DMS114 treated with DMSO at 0.1 percent for 48 hours (cell line): Measurements from ENCODE around the gene SLC6A20.
"Not testable (repeated sequence)": the region's sequence is repeated elsewhere in the genome, so short reads cannot be mapped to it uniquely, and the experiment has no call there.

Experiments used
- DNase-seq: peaks from one replicate; lab custom pipeline; 2025; ENCODE audit not compliant: unreplicated experiment; lab: John Stamatoyannopoulos, UW

The SLC6A20 gene

DNA sequence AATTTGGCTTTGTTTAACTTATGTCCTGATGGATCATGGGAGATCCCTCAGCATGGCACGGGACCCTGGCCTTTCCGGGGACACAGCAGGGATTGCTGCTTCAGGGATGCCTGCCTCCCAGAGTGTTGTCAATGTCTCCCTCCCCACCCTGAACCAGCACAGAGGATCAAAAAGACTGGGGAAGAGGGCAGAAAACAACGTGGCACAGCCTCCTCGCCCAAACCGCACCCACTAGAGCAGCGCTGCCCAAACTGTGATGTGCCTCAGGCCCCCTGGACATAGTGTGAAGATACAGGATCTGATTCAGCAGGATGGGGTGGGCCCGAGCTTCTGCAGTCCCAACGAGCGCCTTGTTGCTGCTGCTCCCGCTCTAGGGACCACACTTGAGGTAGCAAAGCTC is 34.5 kb downstream of the SLC6A20 start:
- no peak for DNase-seq

DNA sequence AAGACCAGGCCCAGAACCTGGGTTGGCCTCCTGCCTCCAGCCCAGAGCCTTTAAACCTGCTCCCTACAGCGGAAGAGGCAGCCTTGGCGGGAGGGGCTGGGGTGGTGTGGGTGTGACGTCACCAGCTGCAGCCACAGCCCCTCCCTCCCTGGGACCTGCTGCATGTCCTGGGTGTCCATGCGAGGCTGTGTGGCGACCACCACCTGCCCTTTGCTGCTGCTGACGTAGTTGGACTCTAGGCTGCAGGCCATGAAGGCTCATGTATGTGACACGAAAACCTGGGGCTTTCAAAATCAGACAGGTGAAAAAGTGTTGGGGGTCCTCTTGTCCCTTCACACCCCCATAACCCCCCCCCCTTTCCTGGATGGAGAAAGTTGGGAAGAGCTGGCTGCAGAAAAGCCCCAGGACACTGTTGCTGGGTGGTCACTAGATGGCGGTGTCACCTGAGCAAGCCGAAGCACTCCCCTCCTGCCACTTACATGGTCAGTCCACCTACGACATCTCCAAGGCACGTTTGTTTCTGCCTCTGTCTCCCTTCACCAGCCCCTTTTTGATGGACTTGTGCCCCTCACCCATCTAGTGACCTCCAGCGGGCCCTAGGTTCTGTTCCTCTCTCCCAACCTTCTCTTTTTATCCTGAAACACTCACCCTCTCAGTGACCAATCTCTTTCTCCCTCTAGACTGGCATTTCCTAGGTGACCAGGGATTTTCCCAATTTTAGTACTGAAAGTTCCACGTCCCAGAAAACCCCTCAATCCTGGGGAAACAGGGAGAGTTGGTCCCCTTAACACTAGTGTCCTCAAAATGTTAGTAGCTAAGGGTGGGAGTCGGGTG is 35.2 kb downstream of the SLC6A20 start:
- DNase-seq, result peak; percentile 46

DNA sequence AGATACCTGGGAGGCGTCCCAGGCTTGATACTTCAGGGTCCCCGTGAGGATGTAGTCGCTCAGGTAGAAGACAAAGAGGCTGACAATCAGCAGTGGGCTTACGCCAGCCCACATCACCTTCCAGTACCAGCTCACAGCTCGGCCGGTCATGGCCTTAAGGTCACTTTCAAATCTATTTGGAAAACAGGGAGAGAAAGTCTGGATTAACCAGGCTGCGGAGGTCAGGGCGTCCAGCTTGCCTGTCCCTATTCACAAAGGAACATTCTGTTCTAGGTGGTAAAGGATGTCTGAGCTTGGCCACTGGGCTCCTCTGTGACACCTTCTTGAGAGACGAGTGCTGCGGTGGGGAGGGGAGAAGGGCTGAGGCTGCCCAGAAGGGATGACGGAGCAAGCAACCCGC is 36.5 kb downstream of the SLC6A20 start:
- DNase-seq, result no peak

DNA sequence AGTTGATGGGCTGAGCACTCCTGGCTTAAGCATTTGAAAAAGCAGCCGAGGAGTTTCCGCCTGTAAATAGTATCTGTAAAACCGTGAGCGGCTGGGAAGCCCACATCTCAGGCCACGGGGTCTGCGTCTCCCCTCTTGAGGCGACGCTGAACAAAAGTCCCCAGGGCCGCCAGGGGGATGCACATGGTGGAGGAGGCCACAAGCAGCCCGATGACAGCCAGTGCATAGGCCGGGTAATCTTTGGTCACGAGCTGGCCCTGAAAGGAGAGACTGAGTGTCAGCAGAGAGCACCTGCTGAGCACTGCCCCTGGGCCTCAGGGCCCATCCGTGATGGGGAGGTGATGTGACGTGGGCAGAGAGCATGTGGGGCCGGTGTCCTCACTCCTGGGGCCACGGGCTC is 37.5 kb downstream of the SLC6A20 start:
- DNase-seq, result no peak

DNA sequence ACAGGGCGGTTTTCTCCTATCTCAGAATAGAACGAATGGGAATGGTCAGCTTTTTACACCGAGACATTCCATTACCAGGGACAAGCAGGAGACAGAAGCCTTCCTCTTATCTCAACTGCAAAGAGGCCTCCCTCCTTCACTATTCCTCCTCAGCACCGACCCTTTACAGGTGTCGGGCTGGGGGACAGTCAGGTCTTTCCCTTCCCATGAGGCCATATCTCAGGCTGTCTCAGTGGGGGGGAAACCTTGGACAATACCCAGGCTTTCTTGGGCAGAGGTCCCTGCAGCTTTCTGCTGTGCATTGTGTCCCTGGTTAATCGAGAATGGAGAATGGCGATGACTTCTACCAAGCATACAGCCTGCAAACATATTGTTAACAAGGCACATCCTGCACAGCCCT is 39.2 kb downstream of the SLC6A20 start:
- not testable (repeated sequence) for DNase-seq

DNA sequence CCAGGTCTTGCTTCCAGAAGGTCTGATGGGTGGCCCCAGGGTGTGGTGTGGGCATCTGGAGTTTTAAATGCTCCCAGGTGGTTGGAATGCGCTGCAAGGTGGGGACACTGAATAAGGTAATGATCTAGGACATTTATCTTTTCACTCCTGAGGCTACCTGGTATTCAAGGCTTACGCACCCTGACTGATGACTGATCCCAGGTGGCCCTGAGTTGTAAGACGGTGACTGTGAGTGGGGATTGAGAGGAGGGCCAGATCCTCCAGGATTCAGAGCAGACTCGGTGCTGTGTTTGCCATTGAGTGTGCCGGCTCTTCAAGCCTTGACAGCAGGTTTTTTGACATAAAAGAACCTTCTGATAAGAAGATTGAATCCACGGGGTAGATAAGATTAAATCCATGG is 40.3 kb downstream of the SLC6A20 start:
- no peak for DNase-seq

DNA sequence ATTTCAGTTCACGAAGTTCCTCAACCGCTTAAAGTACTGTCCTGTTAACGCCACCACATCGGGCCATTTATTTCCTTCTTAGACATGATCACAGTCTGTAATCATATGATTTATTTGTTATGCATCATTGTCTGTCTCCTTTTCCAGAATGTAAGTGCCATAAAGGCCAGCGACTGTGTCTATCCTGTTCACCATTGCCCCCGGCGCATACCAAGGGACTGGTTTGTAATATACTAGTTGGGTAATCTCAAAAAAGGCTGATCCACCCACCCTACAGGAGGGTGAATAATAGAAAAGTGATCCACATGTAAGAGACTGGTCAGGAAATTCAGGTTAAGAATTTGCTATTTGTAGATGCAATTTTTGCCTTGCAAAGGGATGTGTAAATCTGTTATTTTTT is 41.9 kb downstream of the SLC6A20 start:
- DNase-seq, result no peak

DNA sequence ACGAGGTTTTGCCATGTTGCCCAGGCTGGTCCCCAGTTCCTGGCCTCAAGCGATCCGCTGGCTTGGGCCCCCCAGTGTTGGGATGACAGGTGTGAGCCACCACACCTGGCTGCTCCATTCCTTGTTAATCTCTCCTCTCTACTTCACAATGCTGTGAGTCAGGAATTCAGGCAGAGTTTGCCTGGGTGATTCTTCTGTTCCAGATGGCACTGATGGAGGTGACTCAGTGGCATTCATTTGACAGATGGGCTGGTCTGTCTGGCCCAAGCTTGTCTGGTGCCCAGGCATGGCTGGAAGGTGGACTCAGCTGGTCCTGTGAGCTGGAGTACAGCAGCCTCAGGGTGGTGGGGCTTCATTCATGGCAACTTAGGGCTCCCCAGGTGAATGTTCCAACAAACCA is 43.2 kb downstream of the SLC6A20 start:
- DNase-seq, result no peak

DNA sequence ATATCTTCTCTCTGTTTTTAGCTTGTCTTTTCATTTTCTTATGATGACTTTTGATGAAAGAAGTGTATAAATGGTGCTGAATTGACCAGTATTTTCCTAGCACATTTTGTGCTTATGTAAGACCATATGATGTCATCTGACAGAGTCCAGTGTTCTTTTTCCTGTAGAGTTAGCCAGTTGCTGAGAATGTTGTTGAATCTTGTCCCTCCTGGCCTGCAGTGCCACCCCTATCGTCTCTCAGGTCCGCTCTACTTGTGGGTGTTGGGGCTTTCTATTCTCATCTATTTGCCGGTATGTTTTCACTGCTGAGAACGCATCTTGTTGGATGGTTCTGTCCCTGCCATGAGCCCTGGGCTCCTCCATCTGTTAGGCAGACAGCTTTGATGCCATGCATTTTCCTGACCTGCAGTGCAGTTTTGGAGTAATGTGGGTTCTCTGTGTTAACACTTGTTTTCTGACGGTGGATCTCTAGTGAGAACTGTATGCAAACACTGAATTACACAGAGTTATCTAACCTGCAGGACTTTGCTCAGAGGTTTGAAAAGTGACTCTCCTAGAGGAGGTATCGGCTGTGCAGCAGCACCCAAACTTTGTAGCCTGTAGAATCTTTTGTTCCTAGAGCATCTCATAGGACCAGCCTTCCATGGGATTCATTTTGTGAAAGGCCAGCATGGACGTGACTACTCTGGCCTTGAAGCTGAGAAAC is 44.6 kb downstream of the SLC6A20 start:
- DNase-seq, result no peak

DNA sequence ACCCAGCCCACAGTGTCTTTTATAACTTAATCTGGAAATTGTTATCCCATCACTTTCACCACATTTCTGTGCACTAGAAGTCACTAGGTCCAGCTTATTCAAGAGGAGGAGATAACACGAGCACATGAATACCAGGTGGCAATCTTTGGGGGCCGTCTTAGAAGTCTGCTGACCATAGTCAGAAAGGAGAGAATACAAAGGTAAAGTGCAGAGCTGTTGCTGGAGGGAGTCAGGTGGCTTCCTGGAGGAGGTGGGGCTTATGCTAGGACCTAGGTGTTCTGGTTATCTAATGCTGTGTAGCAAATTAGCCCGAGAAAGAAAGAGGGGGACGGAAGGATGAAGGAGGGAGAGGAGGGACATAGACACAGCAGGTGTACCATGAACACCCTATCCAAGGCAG is 46.5 kb downstream of the SLC6A20 start:
- no peak for DNase-seq

DNA sequence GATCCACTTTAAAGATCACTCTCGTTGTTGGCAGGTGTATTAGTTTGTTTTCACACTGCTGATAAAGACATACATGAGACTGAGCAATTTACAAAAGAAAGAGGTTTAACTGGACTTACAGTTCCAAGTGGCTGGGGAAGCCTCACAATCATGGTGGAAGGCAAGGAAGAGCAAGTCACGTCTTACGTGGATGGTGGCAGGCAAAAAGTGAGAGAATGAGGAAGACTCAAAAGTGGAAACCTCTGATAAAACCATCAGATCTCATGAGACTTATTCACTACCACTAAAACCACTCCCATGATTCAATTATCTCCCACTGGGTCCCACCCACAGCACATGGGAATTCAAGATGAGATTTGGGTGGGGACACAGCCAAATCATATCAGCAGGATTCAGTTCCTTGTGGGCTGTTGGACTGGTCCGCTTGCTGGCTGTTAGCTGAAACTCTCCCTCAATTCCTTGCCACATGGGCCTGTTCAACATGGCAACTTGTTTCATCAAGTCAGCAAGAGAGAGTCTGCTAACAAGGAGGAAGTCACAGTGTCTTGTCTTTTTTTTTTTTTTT is 47.2 kb downstream of the SLC6A20 start:
- DNase-seq, result not testable (repeated sequence)

DNA sequence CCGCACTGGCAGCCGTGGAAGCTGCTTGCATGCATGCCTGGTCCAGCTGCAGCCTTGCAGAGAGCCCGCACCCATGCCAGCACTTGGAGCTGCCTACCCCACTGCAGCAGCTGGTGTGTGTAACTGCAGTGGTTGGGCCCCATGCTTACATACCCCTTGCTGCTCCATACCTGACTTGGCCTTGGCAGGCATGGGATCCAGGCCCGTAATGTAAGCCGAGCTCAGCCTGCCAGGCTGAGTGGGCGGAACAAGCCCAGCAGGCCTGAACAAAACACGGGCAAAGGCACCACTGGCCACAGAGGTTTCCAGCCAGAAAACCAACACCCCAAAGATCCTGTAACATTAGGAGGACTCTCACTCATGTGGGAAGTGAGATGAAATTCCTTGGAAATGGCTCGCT is 48.3 kb downstream of the SLC6A20 start:
- DNase-seq, result no peak

DNA sequence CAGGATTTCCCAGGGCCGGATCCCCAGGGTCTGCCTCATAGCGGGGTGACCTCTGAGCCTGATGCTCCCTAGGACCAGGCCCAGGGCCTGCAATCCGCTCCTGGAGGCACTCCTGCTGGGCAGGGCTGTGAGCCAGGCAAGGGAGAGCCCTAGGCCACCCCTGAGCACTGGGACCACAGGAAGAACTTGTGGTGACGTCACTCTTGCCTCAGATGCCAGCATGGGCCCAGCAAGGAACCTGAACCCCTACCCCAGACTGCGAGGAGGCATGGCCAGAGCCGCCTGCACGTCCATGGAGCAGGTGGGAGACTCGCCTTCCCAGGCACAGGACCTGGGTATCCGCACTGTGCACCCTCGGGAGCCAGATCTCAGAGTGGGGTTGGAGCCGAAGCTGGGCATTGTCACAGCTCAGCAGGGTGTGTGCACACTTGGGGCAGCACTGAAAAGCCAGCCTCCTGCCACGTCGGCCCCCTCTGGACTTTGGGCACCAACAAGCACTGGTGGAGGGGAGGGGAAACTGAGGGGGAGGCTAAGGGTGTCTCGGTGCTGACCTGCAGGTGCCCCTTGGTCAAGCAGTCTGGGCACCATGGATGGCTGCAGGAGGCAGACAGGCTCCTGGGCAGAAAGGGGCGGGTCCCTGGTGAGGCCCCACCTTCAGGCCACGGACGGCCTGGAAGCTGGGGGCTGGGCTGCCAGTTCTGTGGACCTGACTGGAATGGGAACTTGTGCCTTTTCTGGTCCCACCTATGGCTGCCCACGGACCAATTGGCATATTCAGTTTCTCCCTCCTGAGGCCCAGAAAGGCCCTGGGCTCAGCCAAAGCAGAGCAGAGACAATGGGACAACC is 49.3 kb downstream of the SLC6A20 start:
- no peak for DNase-seq

DNA sequence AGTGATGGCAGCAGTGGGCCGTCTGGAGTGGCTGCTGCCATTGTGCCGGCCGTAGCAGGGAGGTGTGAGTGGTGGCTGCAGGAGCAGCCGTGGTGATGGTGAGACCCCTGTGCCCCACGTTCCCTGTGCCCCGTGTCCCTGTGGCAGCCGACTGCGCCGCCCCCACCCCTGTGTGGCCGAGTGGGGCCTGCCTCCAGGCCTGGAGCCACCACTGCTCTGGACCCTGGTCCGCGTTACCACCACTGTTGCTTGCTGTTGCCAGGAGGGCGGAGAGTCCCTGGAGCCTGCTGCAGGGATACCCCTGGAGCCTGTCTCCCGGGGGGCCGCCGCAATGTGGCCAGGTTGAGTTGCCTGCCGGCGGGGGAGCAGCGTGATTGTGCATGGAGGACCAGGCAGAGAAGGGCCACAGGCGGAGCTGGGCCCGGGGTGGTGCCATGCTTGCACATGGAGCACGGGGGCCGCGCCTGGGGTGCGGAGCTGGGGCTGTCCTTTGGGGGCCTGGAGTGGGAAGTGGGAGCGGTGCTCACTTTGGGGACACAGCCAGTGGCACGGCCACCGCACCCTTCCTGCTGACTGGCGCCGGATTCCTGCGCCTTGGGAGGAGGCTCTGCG is 50.1 kb downstream of the SLC6A20 start:
- DNase-seq, result no peak

DNA sequence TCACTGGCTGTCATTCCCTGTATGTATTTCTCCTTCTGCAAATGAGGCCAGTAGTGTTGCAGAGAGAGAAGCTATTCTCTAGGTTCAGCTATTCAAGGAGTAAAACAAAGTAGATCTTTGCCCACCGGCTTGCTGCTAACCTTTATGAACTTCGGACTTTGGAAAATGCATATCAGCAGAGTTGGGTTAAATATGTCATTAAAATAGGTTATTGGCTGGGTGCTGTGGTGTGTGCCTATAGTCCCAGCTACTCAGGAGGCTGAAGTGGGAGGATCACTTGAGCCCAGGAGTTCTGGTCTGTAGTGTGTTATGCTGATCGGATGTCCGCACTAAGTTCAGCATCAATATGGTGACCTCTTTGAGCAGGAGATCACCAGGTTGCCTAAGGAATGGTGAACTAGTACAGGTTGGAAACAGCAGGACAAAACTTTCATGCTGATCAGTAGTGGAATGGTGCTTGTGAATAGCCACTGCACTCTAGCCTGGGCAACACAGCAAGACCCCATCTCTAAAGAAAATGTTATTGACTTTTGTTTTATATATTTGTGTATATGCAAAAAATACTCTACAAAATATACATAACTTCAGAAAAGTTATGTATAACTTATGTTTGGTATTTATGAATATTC is 53.8 kb downstream of the SLC6A20 start:
- DNase-seq, result no peak

DNA sequence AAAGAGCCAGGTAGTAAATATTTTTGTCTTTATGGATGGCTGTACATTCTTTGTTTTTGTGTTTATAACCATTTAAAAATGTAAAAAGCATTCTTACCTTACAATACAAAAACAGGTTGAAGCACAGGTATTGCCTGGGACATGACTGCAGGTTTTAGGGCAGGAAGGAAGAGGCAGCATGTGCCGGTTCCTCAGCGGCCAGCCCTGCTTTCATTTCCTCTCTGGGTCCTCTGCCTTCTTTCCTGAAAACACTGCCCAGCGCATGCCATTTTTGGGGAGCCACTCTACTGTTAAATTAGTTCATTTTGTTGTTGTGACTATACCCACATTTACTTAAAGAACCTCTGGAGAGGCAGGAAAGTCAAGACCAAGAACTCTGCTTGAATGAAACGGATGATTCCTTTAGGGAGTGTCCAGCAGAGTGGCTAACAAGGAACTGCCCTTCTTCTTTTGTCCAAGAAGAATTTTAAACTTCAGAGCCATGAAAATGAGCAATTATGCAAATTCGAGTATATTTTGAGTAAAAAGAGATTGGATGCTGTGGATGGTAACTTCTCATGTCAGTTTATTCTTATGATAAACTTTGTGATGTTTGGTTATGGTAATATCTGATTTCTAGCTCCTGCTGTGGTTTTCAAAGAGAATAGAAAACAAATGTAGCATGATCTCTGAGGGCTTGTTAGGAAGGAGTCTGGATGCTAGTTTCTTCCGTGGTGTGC is 54.4 kb downstream of the SLC6A20 start:
- DNase-seq, result no peak

DNA sequence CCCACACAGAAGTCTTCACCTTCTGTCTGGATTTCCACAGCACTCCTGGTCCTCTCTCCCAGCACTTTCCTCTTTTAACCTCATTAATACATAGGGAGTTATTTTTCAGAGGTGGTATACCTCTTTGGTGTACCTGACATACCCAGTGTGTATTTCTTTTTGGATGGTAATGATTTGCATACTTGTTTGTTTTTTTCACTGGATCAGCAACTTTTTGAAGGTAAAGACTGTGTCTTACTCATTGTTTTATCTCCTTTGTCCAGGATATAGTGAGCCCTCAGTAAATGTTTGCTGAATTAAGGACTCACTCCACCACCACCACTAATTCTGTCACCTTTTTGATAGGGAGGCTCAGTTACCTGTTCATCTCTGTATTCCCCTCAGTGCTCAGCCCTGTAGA is 55.1 kb downstream of the SLC6A20 start:
- DNase-seq, result no peak

DNA sequence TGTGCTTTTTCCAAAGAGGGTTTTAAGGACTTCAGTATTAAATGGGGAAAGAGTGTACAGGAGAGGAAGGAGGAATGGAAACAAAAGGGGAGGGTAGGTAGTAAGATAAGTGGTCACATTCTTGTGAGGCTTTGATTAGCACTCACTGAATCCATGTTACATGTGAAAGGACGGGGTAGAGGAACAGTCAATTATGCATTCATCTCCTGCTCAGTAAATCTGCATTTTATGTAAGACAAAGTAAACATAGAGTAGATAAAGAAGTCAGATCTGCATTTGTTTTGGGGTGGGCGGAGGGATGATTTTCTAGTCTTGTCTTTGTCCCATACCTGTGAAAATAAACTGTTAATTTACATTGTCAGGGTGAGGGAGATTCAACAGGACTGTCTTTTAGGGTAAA is 56.3 kb downstream of the SLC6A20 start:
- no peak for DNase-seq

DNA sequence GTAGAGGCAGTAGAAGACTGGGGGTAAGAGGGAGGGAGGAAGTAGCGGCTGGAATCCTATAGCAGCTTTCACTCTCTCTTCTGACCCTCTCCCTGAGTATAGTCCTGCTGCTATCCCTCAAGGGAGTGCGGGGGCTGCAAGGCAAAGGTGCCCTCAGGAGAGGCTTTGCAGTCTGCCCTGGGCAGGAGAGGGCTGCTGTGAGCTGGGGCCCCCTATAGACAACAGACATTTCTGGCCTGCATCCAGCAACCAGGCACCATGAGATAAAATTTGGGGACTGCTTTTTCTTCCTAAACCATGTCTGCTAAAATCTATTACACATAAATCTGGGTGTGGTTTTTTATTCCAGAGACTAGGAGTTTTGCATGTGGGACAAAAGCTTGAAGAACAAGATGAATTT is 59.1 kb downstream of the SLC6A20 start:
- DNase-seq, result no peak

DNA sequence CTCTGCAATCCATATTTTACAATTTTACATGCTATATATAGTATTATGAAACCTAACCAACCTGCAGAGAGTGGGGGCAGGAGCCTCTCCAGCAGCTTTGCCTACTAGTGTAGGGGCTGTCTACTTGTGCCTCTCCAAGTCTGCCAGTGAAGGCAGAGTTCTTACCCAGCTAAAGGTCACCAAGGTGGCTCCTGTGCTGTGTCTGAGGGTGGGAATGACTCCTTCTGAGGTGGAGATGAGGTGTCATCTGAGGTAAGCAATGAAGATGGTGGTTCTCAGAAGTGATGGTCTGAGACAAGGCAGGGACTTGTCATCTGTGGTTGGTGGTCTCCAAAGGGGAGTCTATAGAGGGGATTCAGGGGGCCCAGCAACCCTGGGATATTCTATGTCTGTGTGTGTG is 59.6 kb downstream of the SLC6A20 start:
- DNase-seq, result no peak
